ENCODE results near the gene EFCAB8. TPM values are rescaled to one million over a fixed set of nuclear protein-coding genes. Genes with fewer than 3 reads are reported as not detected.
A peak's percentile ranks its signal among the peaks of the same experiment; 100 is the strongest.
"Not testable (repeated sequence)": the region's sequence is repeated elsewhere in the genome, so short reads cannot be mapped to it uniquely, and the experiment has no call there.

Gene EFCAB8
- total RNA-seq, 2 donors from 2014 or later, result 0.26 TPM; not detected in 1

DNA sequence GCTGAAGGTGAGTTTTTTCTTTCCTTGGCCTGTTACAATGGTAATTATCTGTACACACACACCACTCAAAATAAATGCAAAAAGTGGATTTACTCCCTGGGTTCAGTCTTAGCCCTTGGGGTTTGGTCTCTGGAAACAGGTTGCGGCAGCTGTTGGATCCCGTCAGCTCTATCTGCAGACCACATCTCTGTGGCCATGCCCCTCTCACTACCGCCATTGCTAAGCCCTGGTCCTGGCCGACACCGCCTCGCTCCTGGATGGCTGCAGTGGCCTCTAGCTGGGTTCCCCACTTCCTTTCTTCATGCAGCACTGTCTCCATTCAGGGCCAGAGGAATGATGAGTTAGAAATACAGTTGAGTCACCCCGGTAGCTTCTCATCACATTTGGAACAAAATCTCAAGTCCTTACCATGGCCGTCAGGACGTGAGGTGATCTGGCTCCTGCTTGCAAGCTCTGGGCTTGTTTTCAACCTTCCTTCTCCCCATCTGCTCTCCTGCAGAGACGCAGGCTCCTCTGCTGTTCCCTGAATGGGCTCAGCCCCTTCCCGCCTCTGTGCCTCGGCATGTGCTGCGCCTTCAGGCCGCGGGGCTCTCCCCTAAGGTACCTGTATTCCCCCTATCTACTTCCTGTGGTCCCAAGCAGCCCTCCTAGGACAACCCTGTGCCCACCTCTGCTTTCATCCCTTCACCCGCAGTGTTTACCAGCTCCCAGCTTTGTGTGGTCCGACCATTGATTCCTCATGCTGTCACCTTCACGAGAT is 38.0 kb downstream of the EFCAB8 start:
- no peak for TF ChIP-seq POLR2A (IDR thresholded peaks at IDR 0.05)
- TF ChIP-seq, protein P1, sequence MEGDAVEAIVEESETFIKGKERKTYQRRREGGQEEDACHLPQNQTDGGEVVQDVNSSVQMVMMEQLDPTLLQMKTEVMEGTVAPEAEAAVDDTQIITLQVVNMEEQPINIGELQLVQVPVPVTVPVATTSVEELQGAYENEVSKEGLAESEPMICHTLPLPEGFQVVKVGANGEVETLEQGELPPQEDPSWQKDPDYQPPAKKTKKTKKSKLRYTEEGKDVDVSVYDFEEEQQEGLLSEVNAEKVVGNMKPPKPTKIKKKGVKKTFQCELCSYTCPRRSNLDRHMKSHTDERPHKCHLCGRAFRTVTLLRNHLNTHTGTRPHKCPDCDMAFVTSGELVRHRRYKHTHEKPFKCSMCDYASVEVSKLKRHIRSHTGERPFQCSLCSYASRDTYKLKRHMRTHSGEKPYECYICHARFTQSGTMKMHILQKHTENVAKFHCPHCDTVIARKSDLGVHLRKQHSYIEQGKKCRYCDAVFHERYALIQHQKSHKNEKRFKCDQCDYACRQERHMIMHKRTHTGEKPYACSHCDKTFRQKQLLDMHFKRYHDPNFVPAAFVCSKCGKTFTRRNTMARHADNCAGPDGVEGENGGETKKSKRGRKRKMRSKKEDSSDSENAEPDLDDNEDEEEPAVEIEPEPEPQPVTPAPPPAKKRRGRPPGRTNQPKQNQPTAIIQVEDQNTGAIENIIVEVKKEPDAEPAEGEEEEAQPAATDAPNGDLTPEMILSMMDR (IDR thresholded peaks at IDR 0.05), result no peak
- no peak for DNase-seq
- Histone ChIP-seq H3K27me3 (no peaks in the 10 kb centered on the region), H3K27ac (no peak overlapping the region), H3K9me3 (no peaks in the 10 kb centered on the region), H3K36me3 (replicated peaks in 1 of 2; ENCODE audit: insufficient read depth in 1 of 2, low read depth in 2 of 2) (no peaks in the 10 kb centered on the region), H3K4me1 (no peaks in the 10 kb centered on the region), H3K4me3 (no peak overlapping the region)
- intact Hi-C loops (cut with DNase I), result no loop called here
- ATAC-seq, result no peak
- 81 to 95% methylated on average over 17 to 18 of the region's 18 CpGs for WGBS, 2 donors

DNA sequence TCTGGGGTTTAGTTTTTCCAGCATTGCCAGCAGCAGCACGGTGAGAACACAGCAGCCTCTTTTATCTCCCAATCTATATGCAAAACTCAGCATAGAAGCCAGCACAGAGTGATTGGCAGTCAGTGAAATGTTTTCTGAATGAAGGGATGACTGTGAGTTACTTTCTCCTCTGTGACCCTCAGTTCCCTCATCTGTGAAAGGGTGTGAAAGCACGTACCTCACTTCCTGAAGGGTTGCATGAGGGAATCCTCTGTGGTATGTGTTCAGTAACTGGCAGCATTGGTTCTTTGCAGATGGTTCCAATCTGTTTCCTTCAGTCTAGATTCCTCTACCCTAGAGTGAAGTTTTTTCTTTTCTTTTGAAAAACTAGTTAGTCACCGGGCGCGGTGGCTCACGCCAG is 40.0 kb downstream of the EFCAB8 start:
- TF ChIP-seq, protein P1 (IDR thresholded peaks at IDR 0.05), result no peak
- no peak for TF ChIP-seq POLR2A (IDR thresholded peaks at IDR 0.05)
- Histone ChIP-seq H3K27ac (no peak overlapping the region), H3K9me3 (no peaks in the 10 kb centered on the region), H3K27me3 (no peaks in the 10 kb centered on the region), H3K36me3 (replicated peaks in 1 of 2; ENCODE audit: insufficient read depth in 1 of 2, low read depth in 2 of 2) (no peaks in the 10 kb centered on the region), H3K4me1 (no peaks in the 10 kb centered on the region), H3K4me3 (no peak overlapping the region)
- ATAC-seq, result no peak
- DNase-seq, result no peak
- WGBS, 2 donors, result 71 to 84% methylated on average over 6 of the region's 6 CpGs
- intact Hi-C loops (cut with DNase I), result no loop called here

DNA sequence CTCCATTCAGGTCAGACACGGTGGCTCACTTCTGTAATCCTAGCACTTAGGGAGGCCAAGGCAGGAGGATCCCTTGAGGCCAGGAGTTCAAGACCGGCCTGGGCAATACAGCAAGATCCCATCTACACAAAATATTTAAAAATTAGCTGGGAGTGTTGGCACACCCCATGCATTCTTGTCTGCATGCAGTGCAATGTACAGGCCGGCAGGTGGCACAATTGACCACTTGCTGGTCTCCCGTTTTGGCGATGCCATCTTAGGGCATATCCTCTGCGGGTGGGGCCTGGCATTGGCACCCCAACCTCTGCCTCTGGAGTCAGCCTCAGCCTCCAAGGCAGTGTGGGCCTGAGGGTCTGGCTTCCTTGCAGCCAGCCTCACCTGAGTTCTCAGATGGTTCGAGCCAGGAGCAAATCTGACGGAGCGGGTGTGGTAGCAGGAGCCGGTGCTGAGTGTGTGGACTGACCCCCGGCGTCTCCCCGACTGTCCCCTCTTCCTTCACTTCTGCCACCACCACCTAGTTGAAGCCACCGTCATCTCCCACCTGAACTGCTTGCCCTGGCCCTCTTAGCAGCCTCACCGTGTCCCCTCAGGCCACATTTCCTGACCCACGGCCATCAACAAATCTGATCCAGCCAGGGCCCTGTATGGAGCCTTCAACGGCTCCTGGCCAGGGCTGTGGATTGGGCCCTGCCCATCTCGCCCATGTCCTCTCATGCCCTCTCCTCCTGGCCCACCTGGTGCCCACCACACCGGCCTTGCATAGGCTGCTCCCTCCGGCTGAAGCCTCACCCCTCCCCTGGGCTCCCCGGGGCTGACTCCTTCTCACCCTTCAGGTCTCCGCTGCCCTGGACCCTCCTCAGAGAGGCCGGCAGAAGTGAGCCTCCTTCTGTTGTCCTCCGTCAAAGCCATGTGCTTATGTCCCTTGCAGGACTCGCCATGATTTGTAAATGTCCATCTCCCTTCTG is 44.0 kb downstream of the EFCAB8 start:
- DNase-seq (peak; percentile 56 to 65 (median 62)), ATAC-seq (peak; percentile 64)
- Histone ChIP-seq H3K36me3 (replicated peaks in 1 of 2; ENCODE audit: insufficient read depth in 1 of 2, low read depth in 2 of 2) (no peaks in the 10 kb centered on the region), H3K9me3 (no peaks in the 10 kb centered on the region), H3K27ac (no peak overlapping the region), H3K4me3 (no peak overlapping the region), H3K27me3 (no peaks in the 10 kb centered on the region), H3K4me1 (no peaks in the 10 kb centered on the region)
- WGBS, 2 donors, result 58 to 59% methylated on average over 24 to 25 of the region's 25 CpGs
- intact Hi-C loops (cut with DNase I), result loop anchor here (2.0 to 10.0 kb wide), 3 partner anchors 192 to 390 kb away; partner anchors contain the start of gene BPIFA3
- TF ChIP-seq, protein P1 (IDR thresholded peaks at IDR 0.05), result peak; percentile 82 to 94 (median 89)
- TF ChIP-seq POLR2A (IDR thresholded peaks at IDR 0.05), result no peak

DNA sequence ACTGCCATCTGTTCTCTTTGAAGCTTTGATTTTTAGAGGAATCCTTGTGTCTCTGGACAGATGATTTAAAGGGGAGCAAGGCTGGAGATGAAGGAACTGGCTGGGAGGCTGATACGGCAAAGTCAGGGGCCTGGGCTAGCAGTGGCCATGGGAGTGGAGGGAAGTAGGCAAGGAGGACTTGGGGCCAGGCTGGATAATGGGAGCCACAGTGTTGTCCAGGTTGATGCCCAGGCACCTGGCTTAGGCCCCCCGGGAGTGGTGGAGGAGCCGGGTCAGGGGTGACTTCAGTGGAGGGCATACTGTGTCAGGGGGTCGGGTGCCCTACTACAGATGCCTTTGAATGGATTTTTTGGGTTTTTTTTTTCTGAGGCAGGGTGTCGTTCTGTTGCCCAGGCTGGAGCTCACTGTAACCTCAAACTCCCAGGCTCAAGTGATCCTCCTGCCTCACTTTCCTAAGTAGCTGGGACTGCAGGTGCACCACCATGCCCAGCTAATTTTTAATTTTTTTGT is 45.0 kb downstream of the EFCAB8 start:
- H3K27me3 ChIP-seq, result no peaks in the 10 kb centered on the region
- intact Hi-C loops (cut with DNase I), result loop anchor here (2.0 to 10.0 kb wide), 3 partner anchors 191 to 389 kb away; partner anchors contain the start of gene BPIFA3
- 76 to 87% methylated on average over 5 of the region's 5 CpGs for WGBS, 2 donors
- DNase-seq (no peak), ATAC-seq (no peak)
- no peak for TF ChIP-seq POLR2A (IDR thresholded peaks at IDR 0.05)
- TF ChIP-seq, protein P1 (IDR thresholded peaks at IDR 0.05), result no peak
- no peak overlapping the region for H3K4me3 ChIP-seq
- no peaks in the 10 kb centered on the region for H3K36me3 ChIP-seq (replicated peaks in 1 of 2; ENCODE audit: insufficient read depth in 1 of 2, low read depth in 2 of 2)
- H3K9me3 ChIP-seq, result no peaks in the 10 kb centered on the region
- no peak overlapping the region for H3K27ac ChIP-seq
- H3K4me1 ChIP-seq, result no peaks in the 10 kb centered on the region

DNA sequence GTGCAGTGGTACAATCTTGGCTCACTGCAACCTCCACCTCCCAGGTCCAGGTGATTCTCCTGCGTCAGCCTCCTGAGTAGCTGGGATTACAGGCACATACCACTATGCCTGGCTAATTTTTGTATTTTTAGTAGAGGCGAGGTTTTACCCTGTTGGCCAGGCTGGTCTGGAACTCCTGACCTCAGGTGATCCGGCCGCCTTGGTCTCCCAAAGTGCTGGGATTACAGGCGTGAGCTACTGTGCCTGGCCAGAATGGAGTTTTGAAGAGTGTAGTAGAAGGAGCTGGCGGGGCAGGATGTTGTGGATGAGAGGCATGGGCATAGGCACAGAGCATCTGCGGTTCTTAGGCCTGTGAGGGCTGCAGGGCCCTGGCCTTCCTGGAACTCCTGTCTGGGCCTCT is 46.0 kb downstream of the EFCAB8 start:
- 83 to 94% methylated on average over 5 to 7 of the region's 7 CpGs for WGBS, 2 donors
- not testable (repeated sequence) for H3K27me3 ChIP-seq

More for the DNA sequence above, 46.0 kb downstream of the EFCAB8 start:
- H3K27ac ChIP-seq; H3K4me1 ChIP-seq; H3K36me3 ChIP-seq (replicated peaks in 1 of 2; ENCODE audit: insufficient read depth in 1 of 2, low read depth in 2 of 2); ATAC-seq; H3K9me3 ChIP-seq; H3K4me3 ChIP-seq; DNase-seq: not testable (repeated sequence)
- intact Hi-C loops (cut with DNase I), result loop anchor here (10.0 kb wide), 2 partner anchors 190 to 310 kb away; partner anchors contain the start of gene BPIFA3

Data from body of pancreas (tissue), 4 donors.